HUES48 (cell line): ENCODE measurements around the gene TESK2.

Source experiments
- H3K27ac ChIP-seq: one replicate; pipeline ENCODE4 v1.7.0; 2013; ENCODE audit warnings: low read depth, low read length, inconsistent platforms
- H3K27me3 ChIP-seq: 2 replicates; pipeline ENCODE4 v1.6.1; 2013; ENCODE audit warnings: mild to moderate bottlenecking, low read length; ENCODE audit not compliant: control insufficient read depth, insufficient read depth
- H3K36me3 ChIP-seq: 2 replicates; pipeline ENCODE4 v1.6.1; 2013; ENCODE audit warnings: low read length; ENCODE audit not compliant: control insufficient read depth, insufficient read depth
- H3K4me1 ChIP-seq: 2 replicates; pipeline ENCODE4 v1.6.1; 2013; ENCODE audit warnings: mild to moderate bottlenecking, low read length; ENCODE audit not compliant: control insufficient read depth, insufficient read depth
- H3K4me3 ChIP-seq: 2 replicates; pipeline ENCODE4 v1.5.1; 2013; ENCODE audit warnings: mild to moderate bottlenecking, low read depth, low read length
- H3K9ac ChIP-seq: 2 replicates; pipeline ENCODE4 v1.6.1; 2013; ENCODE audit warnings: mild to moderate bottlenecking, low read depth, low read length, moderate library complexity
- H3K9me3 ChIP-seq: 2 replicates; pipeline ENCODE4 v1.6.1; 2013; ENCODE audit warnings: low read length; ENCODE audit not compliant: control insufficient read depth, insufficient read depth

The TESK2 gene

DNA sequence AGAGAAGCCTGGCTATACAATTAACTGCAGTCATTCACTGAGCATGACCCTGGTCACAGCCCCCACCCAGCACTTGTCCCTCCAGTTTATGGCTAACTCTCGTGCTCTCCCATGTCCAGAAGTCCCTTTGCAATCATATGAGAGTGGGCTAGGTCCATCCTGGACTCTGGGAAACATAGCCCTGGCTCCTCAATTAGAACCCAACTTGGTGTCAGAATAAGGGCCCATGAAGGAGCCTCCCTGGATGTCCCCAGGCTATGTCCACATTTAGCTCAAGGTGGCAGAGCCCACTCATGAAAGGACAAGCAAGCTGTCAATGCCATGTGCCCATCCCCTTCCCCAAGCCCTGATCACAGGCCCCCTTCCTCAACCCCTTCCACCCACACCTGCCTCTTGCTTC, 191.7 kb downstream of the TESK2 start:
- Histone ChIP-seq H3K4me1 (peaks cover 8% of the 10 kb centered on the region), H3K4me3 (no peak overlapping the region), H3K9ac (no peak overlapping the region), H3K36me3 (no peaks in the 10 kb centered on the region), H3K27ac (no peak overlapping the region), H3K27me3 (no peaks in the 10 kb centered on the region), H3K9me3 (no peaks in the 10 kb centered on the region)

DNA sequence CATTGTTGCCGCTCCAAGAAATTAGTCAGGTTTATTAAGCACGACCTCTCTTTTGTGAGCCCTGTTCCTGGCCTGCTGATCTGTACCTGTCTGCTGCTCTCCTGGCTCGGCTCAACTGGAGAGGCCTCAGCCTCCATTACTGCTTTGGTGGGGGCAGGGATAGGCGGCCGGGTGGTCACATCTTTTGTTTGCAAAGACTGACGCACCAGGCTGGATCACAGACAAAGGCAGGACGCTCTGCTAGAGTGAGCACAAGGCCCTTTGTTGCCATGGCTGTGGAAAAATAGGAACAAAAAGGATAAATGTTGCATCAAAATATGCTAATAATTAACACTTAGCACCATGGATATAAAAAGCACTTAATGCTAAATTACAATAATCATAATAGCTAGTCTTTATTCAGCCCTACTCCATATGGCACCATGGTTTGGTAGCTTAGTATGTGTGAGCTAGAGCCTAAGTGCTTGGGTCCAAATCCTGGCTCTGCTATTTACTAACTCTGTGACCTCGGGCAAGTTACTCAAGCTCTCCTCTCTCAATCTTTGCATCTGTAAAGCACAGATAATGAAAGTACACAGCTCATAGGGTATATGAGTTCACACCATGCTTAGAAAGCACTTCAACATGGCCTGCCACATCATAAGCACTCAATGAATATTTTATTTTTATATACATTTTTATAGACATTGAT, 193.2 kb downstream of the TESK2 start:
- Histone ChIP-seq H3K36me3 (no peaks in the 10 kb centered on the region), H3K9ac (no peak overlapping the region), H3K4me3 (no peak overlapping the region), H3K27me3 (no peaks in the 10 kb centered on the region), H3K27ac (no peak overlapping the region), H3K4me1 (peaks cover 7% of the 10 kb centered on the region; the same call in 1 of the 2 replicates), H3K9me3 (no peaks in the 10 kb centered on the region)
